HG03159 (cell line): ENCODE data around the gene CLEC4M.
A peak's percentile ranks its signal among the peaks of the same experiment; 100 is the strongest.
"Not testable (repeated sequence)": the region's sequence is repeated elsewhere in the genome, so short reads cannot be mapped to it uniquely, and the experiment has no call there.

ENCODE experiments used
- ATAC-seq: cut with Tn5 transposase; IDR thresholded peaks from one replicate; pipeline ENCODE4 v1.9.1; 2021; ENCODE audit warnings: mild to moderate bottlenecking, moderate library complexity; ENCODE audit not compliant: unreplicated experiment

Gene CLEC4M

GRCh38 chr19:7739801-7740681, 23.0 kb upstream of the CLEC4M start:
- ATAC-seq = no peak

- ATAC-seq = no peak
Measured at GRCh38 chr19:7740682-7741054, 22.4 kb upstream of the CLEC4M start.

- ATAC-seq = no peak
Measured at GRCh38 chr19:7742575-7742974, 20.5 kb upstream of the CLEC4M start.

GRCh38 chr19:7742991-7743390, 20.1 kb upstream of the CLEC4M start:
- no peak for ATAC-seq

GRCh38 chr19:7743425-7743841, 19.6 kb upstream of the CLEC4M start:
- peak; percentile 81 for ATAC-seq

GRCh38 chr19:7744199-7744786, 18.8 kb upstream of the CLEC4M start:
- ATAC-seq = no peak

GRCh38 chr19:7744871-7745650, 18.0 kb upstream of the CLEC4M start:
- ATAC-seq = no peak

GRCh38 chr19:7746306-7746705, 16.7 kb upstream of the CLEC4M start:
- not testable (repeated sequence) for ATAC-seq

- no peak for ATAC-seq
Measured at GRCh38 chr19:7746903-7747884, 15.8 kb upstream of the CLEC4M start, which contains the start of gene CD209. TSS of gene CD209 (minus strand) at chr19:7747534. CDS start at chr19:7747511, 23 bp downstream.

GRCh38 chr19:7748171-7748570, 14.9 kb upstream of the CLEC4M start:
- ATAC-seq = no peak

- no peak for ATAC-seq
Measured at GRCh38 chr19:7748756-7749155, 14.3 kb upstream of the CLEC4M start.

- no peak for ATAC-seq
Measured at GRCh38 chr19:7751157-7751783, 11.8 kb upstream of the CLEC4M start.

GRCh38 chr19:7756258-7756657, 6.8 kb upstream of the CLEC4M start:
- ATAC-seq = no peak

GRCh38 chr19:7757358-7757757, 5.7 kb upstream of the CLEC4M start:
- no peak for ATAC-seq

- no peak for ATAC-seq
Measured at GRCh38 chr19:7759156-7759555, 3.9 kb upstream of the CLEC4M start.

GRCh38 chr19:7763696-7764095, 653 bp downstream of the CLEC4M start:
- ATAC-seq = no peak

- ATAC-seq = not testable (repeated sequence)
Measured at GRCh38 chr19:7764157-7764556, 1.1 kb downstream of the CLEC4M start.

GRCh38 chr19:7765043-7765442, 2.0 kb downstream of the CLEC4M start:
- not testable (repeated sequence) for ATAC-seq

GRCh38 chr19:7766535-7766934, 3.5 kb downstream of the CLEC4M start:
- no peak for ATAC-seq

- ATAC-seq = no peak
Measured at GRCh38 chr19:7767487-7767886, 4.4 kb downstream of the CLEC4M start.
